GM12873 (cell line): Measurements from ENCODE around the gene ATP8B4.

Experiments
- TF ChIP-seq, protein P1 (sequence below): IDR thresholded peaks from 2 replicates; pipeline ENCODE4 v1.5.1; 2012; ENCODE audit warnings: low read depth, mild to moderate bottlenecking, moderate library complexity, low read length, control low read depth; ENCODE audit not compliant: insufficient read depth; ENCODE audit errors: missing control alignments

Gene ATP8B4

DNA sequence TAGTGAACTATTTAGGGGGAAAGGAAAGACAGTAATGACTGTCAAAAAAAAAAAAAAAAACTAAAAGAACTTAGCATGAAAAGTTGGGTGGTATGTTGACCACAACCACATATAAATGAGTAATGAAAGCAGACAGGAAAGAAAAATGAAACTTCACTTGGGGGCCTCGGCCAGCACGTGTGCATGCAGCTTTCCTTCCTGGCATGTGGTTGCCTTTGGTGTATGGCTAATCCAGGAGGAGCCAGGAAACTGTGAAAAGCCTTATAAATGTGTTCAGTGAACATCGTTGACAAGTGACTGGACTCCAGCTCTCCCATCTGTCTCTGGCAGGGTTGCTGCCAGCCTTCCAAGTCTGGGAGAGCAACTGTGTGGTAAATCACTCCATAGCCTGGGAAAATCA is 303.1 kb downstream of the ATP8B4 start:
- TF ChIP-seq, protein P1, sequence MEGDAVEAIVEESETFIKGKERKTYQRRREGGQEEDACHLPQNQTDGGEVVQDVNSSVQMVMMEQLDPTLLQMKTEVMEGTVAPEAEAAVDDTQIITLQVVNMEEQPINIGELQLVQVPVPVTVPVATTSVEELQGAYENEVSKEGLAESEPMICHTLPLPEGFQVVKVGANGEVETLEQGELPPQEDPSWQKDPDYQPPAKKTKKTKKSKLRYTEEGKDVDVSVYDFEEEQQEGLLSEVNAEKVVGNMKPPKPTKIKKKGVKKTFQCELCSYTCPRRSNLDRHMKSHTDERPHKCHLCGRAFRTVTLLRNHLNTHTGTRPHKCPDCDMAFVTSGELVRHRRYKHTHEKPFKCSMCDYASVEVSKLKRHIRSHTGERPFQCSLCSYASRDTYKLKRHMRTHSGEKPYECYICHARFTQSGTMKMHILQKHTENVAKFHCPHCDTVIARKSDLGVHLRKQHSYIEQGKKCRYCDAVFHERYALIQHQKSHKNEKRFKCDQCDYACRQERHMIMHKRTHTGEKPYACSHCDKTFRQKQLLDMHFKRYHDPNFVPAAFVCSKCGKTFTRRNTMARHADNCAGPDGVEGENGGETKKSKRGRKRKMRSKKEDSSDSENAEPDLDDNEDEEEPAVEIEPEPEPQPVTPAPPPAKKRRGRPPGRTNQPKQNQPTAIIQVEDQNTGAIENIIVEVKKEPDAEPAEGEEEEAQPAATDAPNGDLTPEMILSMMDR = no peak

DNA sequence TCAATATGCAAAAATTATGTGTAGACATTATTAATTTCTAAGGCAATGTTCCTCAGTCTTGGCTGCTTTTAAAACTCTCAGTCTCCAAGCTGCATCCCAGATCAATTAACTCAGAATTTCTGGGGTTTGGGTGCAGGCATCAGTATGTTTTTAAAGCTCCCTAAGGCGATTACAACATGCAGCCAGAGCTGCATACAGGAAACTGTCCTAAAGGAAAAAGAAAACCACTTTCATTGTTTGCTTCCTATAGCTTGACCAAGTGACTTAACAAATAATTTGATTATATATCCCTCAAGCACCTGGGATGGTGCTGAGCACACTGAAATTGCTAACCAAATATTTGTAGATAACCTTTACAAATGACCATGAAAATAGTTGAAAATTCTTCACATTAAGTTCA is 303.5 kb downstream of the ATP8B4 start:
- TF ChIP-seq, protein P1 = no peak

DNA sequence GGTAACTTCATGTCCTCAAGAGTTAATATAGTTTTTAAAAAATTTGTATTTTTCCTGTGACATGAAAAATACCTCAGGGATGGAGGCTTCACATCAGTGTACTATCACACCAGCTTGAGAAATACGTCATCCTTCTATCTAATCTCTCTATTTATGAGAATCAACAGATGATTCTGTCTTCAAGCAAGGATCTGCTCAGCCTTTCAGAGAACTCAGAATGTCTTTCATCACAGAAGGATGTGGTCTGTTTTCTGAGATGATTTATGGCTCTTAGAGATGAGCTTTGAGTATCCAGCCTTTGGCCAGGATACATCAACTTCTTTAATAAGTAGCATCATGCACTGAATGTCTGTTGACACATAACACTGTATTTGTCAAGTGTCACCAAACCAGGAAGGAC is 304.3 kb downstream of the ATP8B4 start:
- TF ChIP-seq, protein P1 = no peak

DNA sequence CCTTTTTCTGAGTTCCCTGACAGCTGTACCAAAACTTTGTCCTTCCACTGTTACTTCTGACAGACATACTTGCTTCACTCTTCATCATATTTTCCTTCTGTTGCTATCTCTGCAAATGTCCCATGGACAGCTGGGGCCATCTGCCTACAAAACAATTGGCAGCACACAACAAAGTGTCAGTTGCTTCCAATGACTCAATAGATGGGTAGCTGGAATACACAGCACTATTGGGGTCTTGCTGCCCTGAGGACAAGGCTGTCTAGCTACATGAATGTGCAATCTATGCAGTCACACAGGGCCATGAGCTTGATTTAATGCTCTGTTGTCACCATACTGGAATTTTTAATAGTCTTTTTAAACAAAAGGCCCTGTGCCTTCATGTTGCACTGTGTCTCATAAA is 305.4 kb downstream of the ATP8B4 start:
- TF ChIP-seq, protein P1 = no peak

DNA sequence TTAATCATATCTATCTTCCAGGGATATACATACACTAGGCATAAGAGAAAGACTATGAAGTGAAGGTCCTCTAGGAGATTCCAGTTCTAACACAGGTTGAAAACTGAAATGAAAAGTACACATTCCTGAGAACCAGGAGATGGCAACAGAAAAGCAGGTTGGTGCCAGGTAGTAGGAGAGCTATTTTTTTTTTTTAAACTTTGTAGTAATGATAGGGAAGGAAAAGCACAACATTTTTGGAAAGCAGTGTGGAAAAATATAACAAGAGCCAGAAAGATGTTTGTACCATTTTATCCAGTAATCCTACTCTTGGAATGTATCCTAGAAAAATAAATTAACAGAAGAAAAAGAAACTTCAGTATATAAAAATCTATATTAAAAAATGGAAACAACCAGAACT is 308.3 kb downstream of the ATP8B4 start:
- TF ChIP-seq, protein P1 = no peak

DNA sequence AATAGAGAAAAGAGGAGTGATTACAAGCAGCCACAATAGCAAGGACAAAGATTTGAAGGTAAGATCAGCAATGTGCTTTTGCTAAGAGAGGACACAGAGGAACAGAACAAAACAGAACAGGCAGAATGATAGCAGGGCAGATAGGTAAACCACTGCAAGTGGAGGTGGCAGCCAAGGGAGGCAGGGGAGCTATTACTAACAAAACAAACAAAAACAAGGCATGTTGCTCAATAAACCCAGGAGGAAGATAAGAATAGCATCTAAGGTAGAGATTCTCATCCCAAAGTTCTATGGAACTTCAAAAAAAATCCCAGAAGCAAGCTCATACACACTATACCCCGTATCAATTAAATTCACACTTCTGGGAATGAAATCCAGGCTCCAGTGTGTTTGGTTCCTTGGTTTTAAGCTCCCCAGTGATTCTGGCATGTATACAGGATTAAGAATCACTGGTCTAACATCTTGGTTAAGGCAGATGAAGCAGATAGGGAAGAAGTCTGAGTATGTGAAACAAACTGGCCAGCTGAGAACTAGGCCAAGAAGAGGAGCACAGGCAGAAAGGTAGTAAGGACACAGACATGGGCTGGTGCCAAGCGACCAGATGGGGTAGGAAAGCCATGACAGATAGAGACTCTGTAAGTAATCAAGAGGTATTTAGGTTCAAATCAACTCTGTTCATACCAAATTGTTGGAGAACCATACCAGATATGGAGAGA is 309.0 kb downstream of the ATP8B4 start:
- TF ChIP-seq, protein P1 = no peak

DNA sequence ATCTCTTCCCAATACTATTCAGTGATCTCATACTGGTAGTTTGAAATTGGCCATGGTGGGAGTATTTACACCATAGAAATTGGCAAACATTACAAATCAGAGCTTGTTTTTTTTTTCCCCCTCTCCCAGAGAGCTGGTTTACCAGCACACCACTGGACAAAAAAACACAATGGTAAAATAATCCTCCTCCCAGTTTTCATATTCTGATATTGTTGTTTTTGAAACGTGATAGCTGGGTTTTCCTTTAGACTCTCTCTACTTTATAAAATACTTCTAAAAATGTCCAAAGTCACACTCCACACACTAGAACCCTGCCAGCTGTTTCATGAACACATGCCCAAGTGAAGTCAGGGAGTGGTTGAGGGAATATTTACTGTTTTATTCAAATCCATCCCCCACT is 310.7 kb downstream of the ATP8B4 start:
- TF ChIP-seq, protein P1 = no peak
